Measurements from ENCODE around the gene DPF3.

Gene DPF3

DNA sequence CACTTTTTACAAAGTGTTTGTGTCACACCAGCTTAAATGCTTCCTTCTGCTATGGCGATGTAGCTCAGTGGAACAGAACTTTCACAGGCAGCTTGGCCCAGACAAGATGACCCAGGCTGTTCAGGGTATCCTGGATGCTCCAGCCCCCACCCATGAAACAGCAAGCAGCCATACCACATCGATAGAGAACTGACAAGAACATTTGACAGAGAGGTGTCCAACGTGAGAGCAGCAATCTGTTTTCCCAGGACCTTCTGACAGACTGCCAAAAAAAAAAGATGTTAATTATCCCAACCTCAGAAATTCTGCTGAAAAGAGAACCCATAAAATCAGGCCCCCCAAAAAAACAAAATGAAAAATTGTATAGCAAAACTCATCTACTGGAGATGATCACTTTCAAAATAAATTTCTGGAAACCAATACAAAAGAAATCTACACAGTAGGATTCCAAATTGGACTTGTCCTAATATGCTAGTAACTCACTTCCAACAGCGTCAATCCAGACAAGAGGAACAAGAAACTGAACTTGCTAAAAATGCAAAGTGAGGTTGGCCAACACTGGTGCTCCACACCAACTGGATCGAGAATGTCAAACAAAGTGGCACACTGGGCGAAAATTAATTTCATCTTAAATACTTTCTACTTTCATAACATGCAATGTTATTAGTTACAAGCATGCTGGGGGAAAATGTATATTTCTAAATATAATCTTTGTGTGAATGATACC lies 118.8 kb downstream of the DPF3 start:
- DNase-seq (ENCODE audit: extremely low read depth, insufficient read length), result no peak
- Histone ChIP-seq H3K36me3 (ENCODE audit: control insufficient read depth, insufficient read depth, low read length) (no peaks in the 10 kb centered on the region), H3K27me3 (replicated peaks; ENCODE audit: control insufficient read depth, insufficient read depth, low read length) (no peaks in the 10 kb centered on the region), H3K4me3 (replicated peaks; ENCODE audit: low read depth, low read length) (no peak overlapping the region)
- no peak for TF ChIP-seq CTCF (IDR thresholded peaks at IDR 0.05; ENCODE audit: insufficient read depth, low read length, poor library complexity, severe bottlenecking)

DNA sequence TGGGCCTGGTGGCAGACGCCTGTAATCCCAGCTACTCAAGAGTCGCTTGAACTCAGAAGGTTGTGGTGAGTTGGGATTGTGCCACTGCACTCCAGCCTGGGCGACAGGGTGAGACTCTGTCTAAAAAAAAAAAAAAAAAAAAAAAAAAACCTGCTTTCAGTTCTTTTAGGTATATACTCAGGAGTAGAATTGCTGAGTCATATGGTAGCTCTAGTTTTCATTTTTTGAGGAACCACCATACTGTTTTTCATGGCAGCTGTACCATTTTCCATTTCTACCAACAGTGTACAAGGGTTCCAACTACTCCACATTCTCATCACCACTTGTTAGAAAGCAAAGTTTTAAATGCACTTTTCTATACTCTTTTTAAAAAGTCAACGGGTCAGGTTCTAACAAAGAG lies 119.8 kb downstream of the DPF3 start:
- no peaks in the 10 kb centered on the region for H3K36me3 ChIP-seq (ENCODE audit: control insufficient read depth, insufficient read depth, low read length)
- no peaks in the 10 kb centered on the region for H3K27me3 ChIP-seq (replicated peaks; ENCODE audit: control insufficient read depth, insufficient read depth, low read length)
- no peak overlapping the region for H3K4me3 ChIP-seq (replicated peaks; ENCODE audit: low read depth, low read length)
- TF ChIP-seq CTCF (IDR thresholded peaks at IDR 0.05; ENCODE audit: insufficient read depth, low read length, poor library complexity, severe bottlenecking), result no peak
- DNase-seq (ENCODE audit: extremely low read depth, insufficient read length), result no peak

GRCh38 chr14:72771561-72771960 lies 122.3 kb downstream of the DPF3 start:
- Histone ChIP-seq H3K36me3 (ENCODE audit: control insufficient read depth, insufficient read depth, low read length) (no peaks in the 10 kb centered on the region), H3K27me3 (replicated peaks; ENCODE audit: control insufficient read depth, insufficient read depth, low read length) (no peaks in the 10 kb centered on the region), H3K4me3 (replicated peaks; ENCODE audit: low read depth, low read length) (no peak overlapping the region)
- no peak for TF ChIP-seq CTCF (IDR thresholded peaks at IDR 0.05; ENCODE audit: insufficient read depth, low read length, poor library complexity, severe bottlenecking)
- no peak for DNase-seq (ENCODE audit: extremely low read depth, insufficient read length)

DNA sequence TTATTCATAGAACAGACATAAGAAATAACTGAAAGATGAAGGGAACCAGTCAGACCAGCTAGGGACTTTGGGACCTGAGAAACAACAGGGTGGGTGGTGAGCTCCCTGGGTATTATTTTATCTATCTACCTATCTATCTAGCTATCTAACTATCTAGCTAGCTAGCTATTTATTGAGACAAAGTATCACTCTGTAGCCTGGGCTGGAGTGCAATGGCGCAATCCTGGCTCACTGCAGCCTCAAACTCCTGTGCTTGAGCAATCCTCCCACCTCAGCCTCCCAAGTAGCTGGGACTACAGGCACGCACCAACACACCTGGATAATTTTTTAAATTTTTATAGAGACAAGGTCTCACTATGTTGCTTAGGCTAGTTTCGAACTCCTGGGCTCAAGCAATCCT lies 127.6 kb downstream of the DPF3 start:
- no peaks in the 10 kb centered on the region for H3K36me3 ChIP-seq (ENCODE audit: control insufficient read depth, insufficient read depth, low read length)
- no peak for DNase-seq (ENCODE audit: extremely low read depth, insufficient read length)
- H3K4me3 ChIP-seq (replicated peaks; ENCODE audit: low read depth, low read length), result no peak overlapping the region
- H3K27me3 ChIP-seq (replicated peaks; ENCODE audit: control insufficient read depth, insufficient read depth, low read length), result no peaks in the 10 kb centered on the region
- TF ChIP-seq CTCF (IDR thresholded peaks at IDR 0.05; ENCODE audit: insufficient read depth, low read length, poor library complexity, severe bottlenecking), result no peak

GRCh38 chr14:72763892-72764291 lies 130.0 kb downstream of the DPF3 start:
- no peak for DNase-seq (ENCODE audit: extremely low read depth, insufficient read length)
- no peak for TF ChIP-seq CTCF (IDR thresholded peaks at IDR 0.05; ENCODE audit: insufficient read depth, low read length, poor library complexity, severe bottlenecking)
- no peaks in the 10 kb centered on the region for H3K36me3 ChIP-seq (ENCODE audit: control insufficient read depth, insufficient read depth, low read length)
- H3K4me3 ChIP-seq (replicated peaks; ENCODE audit: low read depth, low read length), result no peak overlapping the region
- no peaks in the 10 kb centered on the region for H3K27me3 ChIP-seq (replicated peaks; ENCODE audit: control insufficient read depth, insufficient read depth, low read length)

DNA sequence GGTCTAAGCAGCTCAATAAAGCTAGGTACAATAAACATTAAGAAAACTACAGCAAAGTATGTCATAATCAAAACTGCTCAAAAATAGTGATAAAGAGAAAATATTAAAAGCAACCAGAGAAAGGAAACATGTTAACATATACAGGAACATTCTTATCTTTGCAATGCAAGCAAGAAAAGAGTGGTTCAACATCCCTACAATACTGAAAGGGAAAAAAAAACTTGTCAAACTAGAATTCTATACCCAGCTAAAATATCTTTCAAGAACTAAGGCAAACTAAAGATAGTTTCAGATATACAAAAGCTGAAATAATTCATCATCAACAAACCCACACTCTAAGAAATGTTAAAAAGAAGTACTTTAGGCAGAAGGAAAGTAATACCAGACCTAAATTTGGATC lies 134.2 kb downstream of the DPF3 start:
- no peak for TF ChIP-seq CTCF (IDR thresholded peaks at IDR 0.05; ENCODE audit: insufficient read depth, low read length, poor library complexity, severe bottlenecking)
- DNase-seq (ENCODE audit: extremely low read depth, insufficient read length), result no peak
- Histone ChIP-seq H3K4me3 (replicated peaks; ENCODE audit: low read depth, low read length) (no peak overlapping the region), H3K27me3 (replicated peaks; ENCODE audit: control insufficient read depth, insufficient read depth, low read length) (no peaks in the 10 kb centered on the region), H3K36me3 (ENCODE audit: control insufficient read depth, insufficient read depth, low read length) (no peaks in the 10 kb centered on the region)
